HepG2 (cell line): ENCODE data around the gene CA4. TPM values are rescaled to one million over a fixed set of nuclear protein-coding genes. Genes with fewer than 3 reads are reported as not detected.
A peak's percentile ranks its signal among the peaks of the same experiment; 100 is the strongest.

Experiments
- FOXA1 ChIP-seq, 2 experiments: fragments of 450-650 bp in 1 of 2; sonication (generic) in 1 of 2; formaldehyde crosslinking in 1 of 2; IDR thresholded peaks; 2 replicates each; pipeline versions ENCODE4 v1.4.0 to v1.6.1; 2016 to 2020; ENCODE audit warnings: missing genetic modification reagents in 1 of 2
- HDAC1 ChIP-seq: sonication (generic); formaldehyde crosslinking; IDR thresholded peaks from 2 replicates; pipeline ENCODE4 v1.5.1; 2020; ENCODE audit warnings: mild to moderate bottlenecking, missing genetic modification reagents
- HMGXB3 ChIP-seq: sonication (generic); formaldehyde crosslinking; IDR thresholded peaks from 2 replicates; pipeline ENCODE4 v1.4.0; 2020; ENCODE audit warnings: missing genetic modification reagents, borderline replicate concordance
- HNF4G ChIP-seq, 2 experiments: sonication (generic) in 1 of 2; formaldehyde crosslinking in 1 of 2; IDR thresholded peaks; 2 replicates each; pipeline versions ENCODE4 v1.4.0 to v1.6.1; 2011 to 2020; ENCODE audit warnings: borderline replicate concordance in 2 of 2, low read depth in 2 of 2, mild to moderate bottlenecking in 2 of 2, low read length in 1 of 2, missing genetic modification reagents in 1 of 2, moderate library complexity in 1 of 2
- IRF1 ChIP-seq: sonication (generic); formaldehyde crosslinking; IDR thresholded peaks from 2 replicates; pipeline ENCODE4 v1.4.0; 2020; ENCODE audit warnings: low read depth, mild to moderate bottlenecking, missing genetic modification reagents
- KDM1A ChIP-seq: IDR thresholded peaks from 2 replicates; pipeline ENCODE4 v1.6.1; 2016; ENCODE audit warnings: missing compliant biosample characterization
- MYPOP ChIP-seq: sonication (generic); formaldehyde crosslinking; IDR thresholded peaks from 2 replicates; pipeline ENCODE4 v1.8.1; 2023; ENCODE audit warnings: mild to moderate bottlenecking, moderate library complexity, missing genetic modification reagents
- TCF12 ChIP-seq, 2 experiments: fragments of 450-650 bp in 1 of 2; sonication (generic) in 1 of 2; formaldehyde crosslinking in 1 of 2; IDR thresholded peaks; 2 replicates each; pipeline versions ENCODE4 v1.6.1 to v1.8.0; 2017 to 2022; ENCODE audit warnings: antibody characterized with exemption in 1 of 2, mild to moderate bottlenecking in 1 of 2, missing genetic modification reagents in 1 of 2, moderate library complexity in 1 of 2
- TIGD3 ChIP-seq: sonication (generic); formaldehyde crosslinking; IDR thresholded peaks from 2 replicates; pipeline ENCODE4 v1.5.1; 2020; ENCODE audit warnings: mild to moderate bottlenecking, missing genetic modification reagents, borderline replicate concordance
- TMF1 ChIP-seq: sonication (generic); formaldehyde crosslinking; IDR thresholded peaks from 2 replicates; pipeline ENCODE4 v1.8.1; 2022; ENCODE audit warnings: low read depth, missing genetic modification reagents
- ZMAT5 ChIP-seq: sonication (generic); formaldehyde crosslinking; IDR thresholded peaks from 2 replicates; pipeline ENCODE4 v1.5.0; 2020; ENCODE audit warnings: mild to moderate bottlenecking, low read depth, missing genetic modification reagents, borderline replicate concordance
- ZNF468 ChIP-seq: sonication (generic); formaldehyde crosslinking; IDR thresholded peaks from 2 replicates; pipeline ENCODE4 v1.8.0; 2022; ENCODE audit warnings: mild to moderate bottlenecking, moderate library complexity, missing genetic modification reagents
- ZNF484 ChIP-seq: sonication (generic); formaldehyde crosslinking; IDR thresholded peaks from 2 replicates; pipeline ENCODE4 v1.5.1; 2020; ENCODE audit warnings: mild to moderate bottlenecking, low read depth, missing genetic modification reagents, borderline replicate concordance
- ZNF629 ChIP-seq: sonication (generic); formaldehyde crosslinking; conservative IDR thresholded peaks from 2 replicates; pipeline ENCODE4 v1.5.0; 2020; ENCODE audit warnings: missing genetic modification reagents
- ZNF773 ChIP-seq: sonication (generic); formaldehyde crosslinking; IDR thresholded peaks from 2 replicates; pipeline ENCODE4 v1.4.0; 2020; ENCODE audit warnings: missing genetic modification reagents, borderline replicate concordance
- polyA plus RNA-seq, 8 experiments: library from polyadenylated mRNA; depleted of rRNA in 3 of 8; stranded (reverse) in 7 of 8; unstranded in 1 of 8; fragments of >200 nt; fragmentation: Illumina TruSeq in 4 of 8; extraction: Trizol in 4 of 8; gene quantifications; 2 replicates each; pipeline versions ENCODE4 v1.2.1 to v1.2.3, GENCODE V29; 2011 to 2016; ENCODE audit warnings: low read depth in 4 of 8, missing spikeins in 1 of 8, mixed read lengths in 1 of 8; ENCODE audit not compliant: insufficient read depth in 1 of 8
- total RNA-seq, 5 experiments: library from RNA; depleted of rRNA; stranded (reverse); fragments of >200 nt; fragmentation: Illumina TruSeq; extraction: Trizol; gene quantifications; 2 replicates each; pipeline ENCODE4 v1.2.3, GENCODE V29; 2016; ENCODE audit warnings: low read depth in 1 of 5

CA4 gene
- total and polyA plus RNA-seq, 2 of the 13 experiments (the other 11 are each of a cell fraction or from before 2014, with no cell fraction given) = not detected

- TF ChIP-seq ZNF484 (CRISPR knock-in tag) = peak; percentile 67; the same call in 1 of the 2 replicates
- no peak for TF ChIP-seq HNF4G (IDR thresholded peaks at IDR 0.05; ENCODE audit: borderline replicate concordance, low read depth, low read length)
- TF ChIP-seq HNF4G (CRISPR knock-in tag; IDR thresholded peaks at IDR 0.05; ENCODE audit: borderline replicate concordance, low read depth) = no peak
- no peak for TF ChIP-seq IRF1 (CRISPR knock-in tag)
- peak; percentile 84; the same call in 1 of the 2 replicates for TF ChIP-seq ZNF468 (CRISPR knock-in tag)
- peak; percentile 99 for TF ChIP-seq TMF1
- TF ChIP-seq KDM1A = 0 out of 2 replicates have a peak, but pooled peaks have one; percentile 22
- peak; percentile 96 for TF ChIP-seq HMGXB3 (CRISPR knock-in tag)
- TF ChIP-seq MYPOP = 0 out of 2 replicates have a peak, but pooled peaks have one; percentile 50
- TF ChIP-seq TCF12 (IDR thresholded peaks at IDR 0.05) = no peak
- peak; percentile 82; the same call in 1 of the 2 replicates for TF ChIP-seq TCF12 (CRISPR knock-in tag; IDR thresholded peaks at IDR 0.05)
- peak; percentile 97 for TF ChIP-seq HDAC1 (CRISPR knock-in tag)
- peak; percentile 37; the same call in 1 of the 2 replicates for TF ChIP-seq ZNF629 (CRISPR knock-in tag)
- peak; percentile 97 for TF ChIP-seq TIGD3 (CRISPR knock-in tag)
- peak; percentile 98 for TF ChIP-seq ZNF773
- no peak for TF ChIP-seq ZMAT5
- no peak for TF ChIP-seq FOXA1 (IDR thresholded peaks at IDR 0.05)
- peak; percentile 69; the same call in 1 of the 2 replicates for TF ChIP-seq FOXA1 (CRISPR knock-in tag; IDR thresholded peaks at IDR 0.05)
Measured at GRCh38 chr17:60139438-60140285, 10.1 kb upstream of the CA4 start (continued).
